Measurements from ENCODE around the gene RS1.

GRCh38 chrX:18668071-18668835 lies 3.7 kb downstream of the RS1 start:
- TF ChIP-seq CTCF (IDR thresholded peaks at IDR 0.05; ENCODE audit: insufficient read depth, low read length, poor library complexity, severe bottlenecking) (no peak), EZH2phosphoT487 (conservative IDR thresholded peaks at IDR 0.05; ENCODE audit: low read length) (no peak)

All from SU-DHL-6 (cell line).